ENCODE results near the gene MPP4.

MPP4 gene, protein sequence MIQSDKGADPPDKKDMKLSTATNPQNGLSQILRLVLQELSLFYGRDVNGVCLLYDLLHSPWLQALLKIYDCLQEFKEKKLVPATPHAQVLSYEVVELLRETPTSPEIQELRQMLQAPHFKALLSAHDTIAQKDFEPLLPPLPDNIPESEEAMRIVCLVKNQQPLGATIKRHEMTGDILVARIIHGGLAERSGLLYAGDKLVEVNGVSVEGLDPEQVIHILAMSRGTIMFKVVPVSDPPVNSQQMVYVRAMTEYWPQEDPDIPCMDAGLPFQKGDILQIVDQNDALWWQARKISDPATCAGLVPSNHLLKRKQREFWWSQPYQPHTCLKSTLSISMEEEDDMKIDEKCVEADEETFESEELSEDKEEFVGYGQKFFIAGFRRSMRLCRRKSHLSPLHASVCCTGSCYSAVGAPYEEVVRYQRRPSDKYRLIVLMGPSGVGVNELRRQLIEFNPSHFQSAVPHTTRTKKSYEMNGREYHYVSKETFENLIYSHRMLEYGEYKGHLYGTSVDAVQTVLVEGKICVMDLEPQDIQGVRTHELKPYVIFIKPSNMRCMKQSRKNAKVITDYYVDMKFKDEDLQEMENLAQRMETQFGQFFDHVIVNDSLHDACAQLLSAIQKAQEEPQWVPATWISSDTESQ
- total RNA-seq: 0.17 to 0.24 reads per million in 2 experiments

GRCh38 chr2:201698588-201699226 lies at the start of gene MPP4:
Gene MPP4, minus strand, starts transcription at chr2:201698644. Its CDS starts 4,690 bp downstream, at chr2:201693954.
- DNase-seq (ENCODE audit: low read depth): no peak

- DNase-seq (ENCODE audit: low read depth): no peak
Observed at GRCh38 chr2:201746551-201746950, 48.1 kb upstream of the MPP4 start.

DNA sequence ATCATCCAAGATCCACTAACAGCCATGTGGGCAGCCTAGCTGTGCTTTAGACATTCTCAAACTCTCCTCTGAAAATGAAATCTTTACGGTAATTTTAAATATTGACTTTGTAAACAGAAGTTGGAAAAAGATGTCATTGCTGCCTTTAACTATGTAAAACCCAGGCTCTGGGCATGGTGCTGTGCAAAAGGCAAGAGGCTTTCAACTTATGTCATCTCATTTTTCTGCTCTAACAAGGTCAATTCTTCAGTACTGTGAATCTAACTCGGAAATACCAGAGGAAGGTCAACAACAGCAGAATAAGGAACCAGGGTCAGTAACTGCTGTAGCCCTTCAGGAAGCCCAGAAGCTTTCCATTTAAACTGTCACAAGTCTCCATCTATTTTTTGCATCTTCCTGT lies 37.0 kb upstream of the MPP4 start:
- no peak for DNase-seq (ENCODE audit: low read depth)

DNA sequence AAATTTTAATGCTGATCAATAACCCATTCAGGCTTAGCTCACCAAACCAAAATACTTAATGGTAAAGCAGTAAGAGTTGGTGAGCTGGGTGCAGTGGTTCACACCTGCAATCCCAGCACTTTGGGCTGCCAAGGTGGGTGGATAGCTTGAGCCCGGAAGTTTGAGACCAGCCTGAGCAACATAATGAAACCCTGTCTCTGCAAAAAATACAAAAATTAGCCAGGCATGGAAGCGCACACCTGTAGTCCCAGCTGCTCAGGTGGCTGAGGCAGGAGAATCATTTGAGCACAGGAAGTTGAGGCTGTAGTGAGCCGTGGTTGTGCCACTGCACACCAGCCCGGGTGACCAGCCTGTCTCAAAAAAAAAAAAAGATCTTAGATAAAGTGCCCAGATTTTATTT lies 35.7 kb upstream of the MPP4 start:
- DNase-seq (ENCODE audit: low read depth): no peak

- DNase-seq (ENCODE audit: low read depth): no peak
Observed at GRCh38 chr2:201733544-201733943, 35.1 kb upstream of the MPP4 start.

GRCh38 chr2:201730651-201731285 lies 32.3 kb upstream of the MPP4 start:
- no peak for DNase-seq (ENCODE audit: low read depth)

DNA sequence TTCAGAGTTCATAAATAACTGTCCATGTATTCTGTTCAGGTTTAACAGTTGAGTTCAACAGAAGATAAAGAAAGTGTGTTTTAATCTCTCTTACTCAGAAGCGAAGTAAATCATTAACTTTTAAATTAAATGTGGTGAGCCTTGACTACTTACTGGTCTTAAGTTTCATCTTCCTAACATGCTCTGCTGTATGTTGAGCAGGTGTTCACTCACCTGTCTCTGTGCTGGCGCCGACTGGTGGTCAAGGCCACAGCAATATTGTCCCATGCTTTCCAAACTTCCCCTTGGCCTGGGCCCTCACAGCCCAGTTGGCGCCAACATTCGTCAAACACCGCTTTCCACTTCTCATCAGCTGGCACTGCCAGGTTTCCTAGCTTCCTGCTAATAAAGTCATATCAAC lies 17.0 kb upstream of the MPP4 start:
- no peak for DNase-seq (ENCODE audit: low read depth)

DNA sequence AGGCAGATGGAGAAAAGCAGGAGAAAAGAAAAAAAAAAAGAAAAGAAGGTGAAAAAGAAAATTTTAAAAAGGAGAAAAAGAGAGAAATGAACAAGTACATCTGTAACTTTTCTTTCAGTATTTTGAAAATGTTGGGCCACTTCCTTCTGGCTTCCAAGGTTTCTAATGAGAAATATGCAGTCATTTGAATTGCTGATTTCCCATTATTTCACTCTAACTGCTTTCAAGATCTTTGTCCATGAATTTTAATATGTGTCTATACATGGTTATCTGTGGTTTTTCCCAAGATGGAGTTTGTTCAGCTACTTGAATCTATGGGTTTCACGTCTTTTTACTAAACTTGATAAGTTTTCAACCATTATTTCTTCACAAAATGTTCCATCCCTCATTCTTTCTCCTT lies 14.3 kb upstream of the MPP4 start:
- no peak for DNase-seq (ENCODE audit: low read depth)

- DNase-seq (ENCODE audit: low read depth): no peak
Observed at GRCh38 chr2:201709747-201710146, 11.3 kb upstream of the MPP4 start.

GRCh38 chr2:201709049-201709448 lies 10.6 kb upstream of the MPP4 start:
- DNase-seq (ENCODE audit: low read depth): no peak

DNA sequence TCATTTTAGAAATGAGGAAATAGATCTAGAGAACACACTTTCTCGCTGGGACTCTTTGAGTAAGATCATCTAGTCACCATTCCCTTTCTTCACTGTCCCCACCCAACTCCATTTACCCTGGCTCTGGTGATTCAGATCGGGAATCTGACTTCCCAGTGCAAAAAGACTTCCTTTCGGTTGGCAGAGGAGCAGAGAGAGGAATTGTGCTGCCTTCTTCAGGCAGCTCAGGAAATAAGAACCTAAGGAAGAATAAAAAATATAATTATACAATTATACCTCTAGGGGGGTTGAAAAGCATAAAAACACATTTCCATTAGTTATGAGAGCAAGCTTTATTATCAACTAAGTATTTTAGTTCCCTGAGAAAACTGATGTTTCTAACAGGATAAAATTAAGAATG lies 9.3 kb upstream of the MPP4 start:
- no peak for DNase-seq (ENCODE audit: low read depth)

- DNase-seq (ENCODE audit: low read depth): no peak
Observed at GRCh38 chr2:201707142-201707541, 8.7 kb upstream of the MPP4 start.

- no peak for DNase-seq (ENCODE audit: low read depth)
Observed at GRCh38 chr2:201704536-201704935, 6.1 kb upstream of the MPP4 start.

DNA sequence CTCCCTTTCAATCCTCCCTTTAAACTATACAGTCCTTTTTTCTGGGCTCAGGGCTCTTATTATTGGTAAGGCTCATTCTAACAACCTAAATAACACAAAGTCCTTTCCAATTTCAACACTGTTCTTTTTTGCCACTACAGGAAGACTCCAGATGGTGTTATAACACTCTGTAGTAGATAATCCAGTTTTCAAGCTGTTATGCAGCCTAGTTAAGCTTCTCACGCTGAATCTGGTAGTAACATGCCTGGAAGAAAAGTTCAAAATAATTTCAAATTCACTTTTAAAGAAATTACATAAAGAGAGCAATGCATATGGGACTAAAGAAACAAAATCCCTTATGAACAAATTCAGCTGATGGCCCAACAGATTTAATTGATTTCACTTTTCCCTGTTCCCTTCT lies 3.2 kb upstream of the MPP4 start:
- no peak for DNase-seq (ENCODE audit: low read depth)

- no peak for DNase-seq (ENCODE audit: low read depth)
Observed at GRCh38 chr2:201699416-201699815, 972 bp upstream of the MPP4 start.

GRCh38 chr2:201697899-201698298 lies 545 bp downstream of the MPP4 start:
- no peak for DNase-seq (ENCODE audit: low read depth)

GRCh38 chr2:201696151-201696659 lies 2.2 kb downstream of the MPP4 start:
- DNase-seq (ENCODE audit: low read depth): no peak

- DNase-seq (ENCODE audit: low read depth): no peak
Observed at GRCh38 chr2:201685156-201685555, 13.3 kb downstream of the MPP4 start.

GRCh38 chr2:201680743-201681142 lies 17.7 kb downstream of the MPP4 start:
- no peak for DNase-seq (ENCODE audit: low read depth)

DNA sequence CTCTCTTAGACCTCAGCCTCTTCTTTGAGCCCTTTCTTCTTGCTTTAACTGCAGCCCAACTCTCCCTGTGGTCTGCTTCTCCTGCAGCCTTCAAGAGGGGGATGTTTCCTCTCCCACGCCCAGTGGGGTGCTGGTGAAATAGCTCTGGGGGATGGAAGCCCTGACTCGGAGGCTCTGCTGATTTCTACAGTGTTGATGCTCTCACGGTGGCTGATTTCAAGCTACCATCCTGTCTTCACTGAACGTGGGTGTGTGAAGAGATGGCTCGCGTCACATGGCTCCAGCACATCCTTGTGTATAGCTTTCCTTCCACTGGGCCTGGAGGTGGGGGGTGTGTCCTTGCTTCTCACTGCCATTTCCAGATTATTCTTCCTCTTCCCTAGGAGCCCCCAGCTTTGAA lies 20.0 kb downstream of the MPP4 start:
- DNase-seq (ENCODE audit: low read depth): no peak

GRCh38 chr2:201675454-201675853 lies 23.0 kb downstream of the MPP4 start:
- no peak for DNase-seq (ENCODE audit: low read depth)

DNA sequence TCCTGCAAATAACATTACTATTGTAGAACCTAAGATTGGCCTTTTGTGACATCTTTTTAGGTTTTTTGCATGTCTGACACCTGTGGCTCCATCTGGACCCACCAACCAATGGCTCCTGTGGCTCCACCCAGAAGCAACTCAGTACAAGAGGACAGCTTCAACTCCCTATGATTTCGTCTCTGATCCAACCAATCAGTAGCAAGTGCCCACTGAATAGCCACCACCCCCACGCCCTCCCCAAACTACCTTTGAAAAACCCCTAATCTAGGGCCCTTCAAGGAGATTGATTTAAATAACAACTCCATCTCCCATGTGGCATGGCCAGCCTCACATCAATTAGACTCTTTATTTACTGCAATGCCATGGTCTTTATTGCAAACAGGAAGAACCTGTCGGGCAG lies 23.6 kb downstream of the MPP4 start:
- no peak for DNase-seq (ENCODE audit: low read depth)
